ENCODE data around the gene ABLIM3. TPM values are rescaled to one million over a fixed set of nuclear protein-coding genes. Genes with fewer than 3 reads are reported as not detected.

The ABLIM3 gene
- total and polyA plus RNA-seq, 4 experiments from 2014 or later = not detected

DNA sequence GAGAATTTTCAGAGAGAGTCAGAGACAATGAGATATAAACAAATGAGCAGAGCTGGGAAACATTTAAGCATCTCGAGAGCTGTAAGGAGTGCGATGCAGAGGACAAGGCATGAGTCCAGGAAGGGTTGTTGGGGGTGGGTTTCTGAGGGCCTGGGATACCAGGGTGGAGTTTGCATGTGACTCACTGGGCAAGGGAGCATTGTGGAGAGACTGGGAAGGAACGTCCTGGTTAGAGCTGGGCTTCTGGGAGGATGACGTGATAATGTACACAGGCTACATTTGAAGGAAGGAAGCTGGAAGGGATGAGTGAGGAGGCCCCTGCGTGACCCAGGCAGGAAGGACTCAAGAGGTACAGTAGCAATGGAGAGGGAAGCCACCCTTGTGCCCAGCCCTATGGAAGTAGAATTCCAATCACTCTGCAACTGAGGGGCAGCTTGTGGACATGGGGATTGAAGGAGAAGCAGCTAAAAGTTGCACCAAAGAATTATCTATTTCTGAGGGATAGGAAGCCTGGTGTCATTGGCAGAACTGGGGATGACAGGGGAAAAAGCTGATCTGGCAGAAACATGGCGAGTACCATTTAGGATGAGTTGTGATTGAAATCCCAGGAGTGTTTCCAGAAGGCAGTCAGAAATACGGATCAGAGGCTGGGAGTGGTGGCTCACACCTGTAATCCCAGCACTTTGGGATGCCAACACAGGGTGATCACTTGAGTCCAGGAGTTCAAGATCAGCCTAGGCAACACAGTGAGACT lies 71.1 kb downstream of the ABLIM3 start:
- H3K4me1 ChIP-seq (ENCODE audit: insufficient read depth, low read length) = no peaks in the 10 kb centered on the region
- ChIA-PET CTCF (ENCODE audit: partially characterized antibody) (interaction anchor here (1.0 to 1.6 kb wide), 4 partner anchors 15 to 71 kb away, joined by 3 to 8 read pairs (median 3); partner anchors contain the start of gene ABLIM3), POLR2A (ENCODE audit: partially characterized antibody) (interaction anchor here (0.6 kb wide), 1 partner anchor 57 kb away, joined by 3 read pairs; no protein-coding TSS in a partner anchor)
- Mint-ChIP-seq H3K27me3 (no peaks in the 10 kb centered on the region), H3K9me3 (peaks cover 0 to 4% (median 0%) of the 10 kb centered on the region in 8 donors), H3K27ac (peak overlapping the region in 3 of 7 donors; percentile 25 to 70 (median 31)), H3K36me3 (no peaks in the 10 kb centered on the region), H3K4me1 (peaks cover 6 to 15% (median 11%) of the 10 kb centered on the region in 4 donors), H3K4me3 (no peak overlapping the region)
- intact Hi-C loops (cut with micrococcal nuclease) = no loop called here
- H3K4me3 ChIP-seq (ENCODE audit: low read length in 2 of 2) = no peak overlapping the region
- no peaks in the 10 kb centered on the region for H3K27me3 ChIP-seq (ENCODE audit: insufficient read depth, low read length)
- H3K27ac ChIP-seq (ENCODE audit: low read depth, low read length) = no peak overlapping the region
- DNase-seq = no peak
- H3K9me3 ChIP-seq (ENCODE audit: control insufficient read depth in 1 of 2, low read length in 2 of 2) = no peaks in the 10 kb centered on the region
- H3K36me3 ChIP-seq (ENCODE audit: insufficient read depth, low read length) = no peaks in the 10 kb centered on the region

DNA sequence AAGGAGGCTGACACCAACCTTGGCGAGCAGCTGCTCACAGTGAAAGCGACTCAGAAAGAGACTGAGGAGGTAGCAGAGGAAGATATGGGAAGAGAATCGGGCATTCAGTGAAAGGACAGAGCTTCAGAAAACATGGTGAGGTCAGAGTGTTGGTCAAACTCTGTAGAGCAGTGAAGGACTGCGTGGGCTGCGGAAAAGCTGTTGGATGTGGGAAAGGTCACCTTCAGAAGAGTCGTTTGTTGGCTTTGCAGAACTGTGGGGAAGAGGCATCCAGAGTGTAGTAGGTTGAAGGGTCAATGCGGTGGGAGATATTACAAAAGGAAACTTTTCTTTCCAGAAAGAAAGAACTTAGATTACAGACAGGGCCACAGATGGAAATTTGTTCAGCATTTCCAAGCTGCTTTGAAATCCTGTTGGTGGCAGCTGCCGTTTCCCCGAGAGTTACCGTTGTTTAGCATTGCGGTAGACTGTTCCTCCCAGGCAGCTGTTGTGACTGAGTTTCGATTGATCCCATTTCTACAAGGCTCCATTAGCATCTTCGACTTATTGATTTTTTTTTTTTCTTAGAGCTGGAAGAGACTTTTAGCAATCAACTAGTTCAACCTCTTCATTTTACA lies 72.1 kb downstream of the ABLIM3 start:
- Histone ChIP-seq H3K36me3 (ENCODE audit: insufficient read depth, low read length) (no peaks in the 10 kb centered on the region), H3K4me3 (ENCODE audit: low read length in 2 of 2) (no peak overlapping the region), H3K27ac (ENCODE audit: low read depth, low read length) (no peak overlapping the region), H3K27me3 (ENCODE audit: insufficient read depth, low read length) (no peaks in the 10 kb centered on the region), H3K4me1 (ENCODE audit: insufficient read depth, low read length) (no peaks in the 10 kb centered on the region), H3K9me3 (ENCODE audit: control insufficient read depth in 1 of 2, low read length in 2 of 2) (no peaks in the 10 kb centered on the region)
- ChIA-PET CTCF (ENCODE audit: partially characterized antibody) (interaction anchor here (1.0 to 1.6 kb wide), 4 partner anchors 8 to 72 kb away, joined by 3 to 8 read pairs (median 3); partner anchors contain the start of gene ABLIM3), POLR2A (ENCODE audit: partially characterized antibody) (no interaction called here)
- no peak for DNase-seq
- H3K27me3 Mint-ChIP-seq = no peaks in the 10 kb centered on the region
- H3K27ac Mint-ChIP-seq = no peak overlapping the region
- intact Hi-C loops (cut with micrococcal nuclease) = no loop called here
- no peak overlapping the region for H3K4me3 Mint-ChIP-seq
- no peaks in the 10 kb centered on the region for H3K36me3 Mint-ChIP-seq
- H3K4me1 Mint-ChIP-seq = peaks cover 6 to 15% (median 11%) of the 10 kb centered on the region in 4 donors
- peaks cover 0 to 4% (median 0%) of the 10 kb centered on the region in 8 donors for H3K9me3 Mint-ChIP-seq

- no peak overlapping the region for H3K27ac ChIP-seq (ENCODE audit: low read depth, low read length)
- ChIA-PET CTCF (ENCODE audit: partially characterized antibody) (no interaction called here), POLR2A (ENCODE audit: partially characterized antibody) (no interaction called here)
- H3K4me1 ChIP-seq (ENCODE audit: insufficient read depth, low read length) = no peaks in the 10 kb centered on the region
- Mint-ChIP-seq H3K27ac (no peak overlapping the region), H3K9me3 (peaks cover 0 to 4% (median 0%) of the 10 kb centered on the region in 8 donors), H3K36me3 (no peaks in the 10 kb centered on the region), H3K27me3 (no peaks in the 10 kb centered on the region), H3K4me1 (peaks cover 6 to 16% (median 13%) of the 10 kb centered on the region in 4 donors), H3K4me3 (no peak overlapping the region)
- H3K4me3 ChIP-seq (ENCODE audit: low read length in 2 of 2) = no peak overlapping the region
- DNase-seq = no peak
- intact Hi-C loops (cut with micrococcal nuclease) = no loop called here
- H3K36me3 ChIP-seq (ENCODE audit: insufficient read depth, low read length) = no peaks in the 10 kb centered on the region
- no peaks in the 10 kb centered on the region for H3K9me3 ChIP-seq (ENCODE audit: control insufficient read depth in 1 of 2, low read length in 2 of 2)
- no peaks in the 10 kb centered on the region for H3K27me3 ChIP-seq (ENCODE audit: insufficient read depth, low read length)
These were observed 74.3 kb downstream of the ABLIM3 start for GRCh38 chr5:149215478-149216090.

DNA sequence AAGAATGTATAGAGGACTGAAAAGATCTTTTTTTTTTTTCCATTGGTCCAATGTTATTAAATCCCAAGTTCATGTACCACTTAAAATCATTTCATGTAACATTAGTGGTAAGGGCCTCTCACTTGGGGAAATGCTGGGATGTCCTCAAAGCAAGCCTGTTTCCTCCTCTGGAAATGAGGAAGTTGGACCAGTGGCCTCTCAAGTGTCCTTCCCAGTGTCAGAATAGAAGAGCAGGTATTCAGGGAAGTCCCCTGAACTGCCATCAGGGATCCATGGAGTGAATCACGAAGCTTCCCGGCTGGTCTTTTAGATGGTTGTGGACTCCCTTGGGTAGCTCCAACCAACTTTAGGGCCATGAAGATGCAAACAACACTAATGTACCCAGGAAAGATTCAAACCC lies 75.2 kb downstream of the ABLIM3 start:
- no peak overlapping the region for H3K27ac Mint-ChIP-seq
- H3K36me3 ChIP-seq (ENCODE audit: insufficient read depth, low read length) = no peaks in the 10 kb centered on the region
- ChIA-PET CTCF (ENCODE audit: partially characterized antibody) (no interaction called here), POLR2A (ENCODE audit: partially characterized antibody) (no interaction called here)
- H3K36me3 Mint-ChIP-seq = no peaks in the 10 kb centered on the region
- H3K27me3 ChIP-seq (ENCODE audit: insufficient read depth, low read length) = no peaks in the 10 kb centered on the region
- H3K4me1 ChIP-seq (ENCODE audit: insufficient read depth, low read length) = no peaks in the 10 kb centered on the region
- peaks cover 6 to 12% (median 9%) of the 10 kb centered on the region in 4 donors for H3K4me1 Mint-ChIP-seq
- no peak overlapping the region for H3K4me3 ChIP-seq (ENCODE audit: low read length in 2 of 2)
- no peaks in the 10 kb centered on the region for H3K9me3 ChIP-seq (ENCODE audit: control insufficient read depth in 1 of 2, low read length in 2 of 2)
- no peak overlapping the region for H3K4me3 Mint-ChIP-seq
- peaks cover 0 to 2% (median 0%) of the 10 kb centered on the region in 8 donors for H3K9me3 Mint-ChIP-seq
- no peak for DNase-seq
- H3K27me3 Mint-ChIP-seq = no peaks in the 10 kb centered on the region
- intact Hi-C loops (cut with micrococcal nuclease) = no loop called here
- no peak overlapping the region for H3K27ac ChIP-seq (ENCODE audit: low read depth, low read length)

DNA sequence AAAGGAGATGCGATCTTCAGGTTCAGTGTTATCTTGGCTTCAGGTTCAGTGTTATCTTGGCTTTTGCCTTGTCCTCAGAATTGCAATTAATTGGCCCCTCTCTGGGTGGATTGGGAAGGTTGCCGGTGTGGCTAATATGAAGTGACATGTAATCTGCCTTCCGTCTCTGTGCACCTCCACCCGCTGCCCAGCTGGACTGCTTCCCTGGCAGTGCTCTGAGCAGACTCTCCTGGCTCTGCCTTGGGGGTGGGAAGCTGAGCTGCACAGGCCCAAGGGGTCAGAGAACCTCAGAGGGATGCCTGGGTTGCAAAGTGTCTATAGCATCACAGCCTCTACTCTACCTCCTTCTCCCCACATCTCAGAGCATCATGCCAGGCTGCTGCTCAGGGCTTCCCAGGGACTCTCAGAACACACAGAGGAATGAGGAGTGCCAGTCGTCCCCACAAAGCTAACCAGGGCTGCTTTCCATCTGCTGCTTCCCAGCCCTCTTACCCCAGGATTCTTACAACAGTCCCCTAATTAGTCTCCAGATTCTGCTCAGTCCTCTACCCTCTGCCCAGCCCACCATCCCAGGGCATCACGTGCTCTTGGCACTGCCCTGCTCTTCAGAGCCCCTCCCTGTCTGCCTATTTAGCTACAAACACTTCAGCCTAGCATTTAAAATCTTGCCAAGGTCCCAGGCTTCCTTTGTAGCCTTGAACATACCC lies 76.0 kb downstream of the ABLIM3 start:
- Mint-ChIP-seq H3K27ac (no peak overlapping the region), H3K4me3 (no peak overlapping the region), H3K4me1 (peaks cover 2 to 5% (median 3%) of the 10 kb centered on the region in 4 donors), H3K36me3 (no peaks in the 10 kb centered on the region), H3K9me3 (no peaks in the 10 kb centered on the region), H3K27me3 (no peaks in the 10 kb centered on the region)
- no peak for DNase-seq
- H3K9me3 ChIP-seq (ENCODE audit: control insufficient read depth in 1 of 2, low read length in 2 of 2) = no peaks in the 10 kb centered on the region
- intact Hi-C loops (cut with micrococcal nuclease) = no loop called here
- H3K36me3 ChIP-seq (ENCODE audit: insufficient read depth, low read length) = no peaks in the 10 kb centered on the region
- no peaks in the 10 kb centered on the region for H3K4me1 ChIP-seq (ENCODE audit: insufficient read depth, low read length)
- CTCF ChIA-PET (ENCODE audit: partially characterized antibody) = interaction anchor here (1.2 kb wide), 1 partner anchor 46 kb away, joined by 3 read pairs; no protein-coding TSS in a partner anchor
- H3K27ac ChIP-seq (ENCODE audit: low read depth, low read length) = no peak overlapping the region
- POLR2A ChIA-PET (ENCODE audit: partially characterized antibody) = interaction anchor here (1.3 kb wide), 1 partner anchor 21 kb away, joined by 3 read pairs; no protein-coding TSS in a partner anchor
- H3K4me3 ChIP-seq (ENCODE audit: low read length in 2 of 2) = no peak overlapping the region
- no peaks in the 10 kb centered on the region for H3K27me3 ChIP-seq (ENCODE audit: insufficient read depth, low read length)

DNA sequence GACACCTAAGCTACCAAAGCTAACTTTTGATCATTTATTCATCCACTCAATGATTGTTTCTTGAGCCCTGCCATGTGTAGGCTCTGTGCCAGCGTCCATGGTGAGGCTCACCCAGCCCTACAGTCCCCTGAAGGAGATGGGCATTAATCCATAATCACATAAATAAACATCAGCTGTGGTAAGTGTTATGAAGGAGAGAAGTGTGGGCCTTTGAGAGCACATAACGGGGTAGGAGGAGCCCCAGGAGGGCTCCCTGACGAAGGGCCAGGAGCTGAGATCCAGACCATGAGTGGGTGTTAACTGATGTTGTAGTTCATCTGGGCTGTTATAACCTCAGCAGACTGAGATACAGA lies 76.5 kb downstream of the ABLIM3 start:
- no peaks in the 10 kb centered on the region for H3K36me3 ChIP-seq (ENCODE audit: insufficient read depth, low read length)
- no peaks in the 10 kb centered on the region for H3K9me3 Mint-ChIP-seq
- H3K27ac ChIP-seq (ENCODE audit: low read depth, low read length) = no peak overlapping the region
- no peak overlapping the region for H3K4me3 ChIP-seq (ENCODE audit: low read length in 2 of 2)
- H3K36me3 Mint-ChIP-seq = no peaks in the 10 kb centered on the region
- no peaks in the 10 kb centered on the region for H3K4me1 ChIP-seq (ENCODE audit: insufficient read depth, low read length)
- intact Hi-C loops (cut with micrococcal nuclease) = no loop called here
- H3K4me3 Mint-ChIP-seq = no peak overlapping the region
- peaks cover 0 to 4% (median 0%) of the 10 kb centered on the region in 4 donors for H3K4me1 Mint-ChIP-seq
- ChIA-PET CTCF (ENCODE audit: partially characterized antibody) (interaction anchor here (1.2 kb wide), 1 partner anchor 46 kb away, joined by 3 read pairs; no protein-coding TSS in a partner anchor), POLR2A (ENCODE audit: partially characterized antibody) (interaction anchor here (1.3 kb wide), 1 partner anchor 22 kb away, joined by 3 read pairs; no protein-coding TSS in a partner anchor)
- DNase-seq = no peak
- no peak overlapping the region for H3K27ac Mint-ChIP-seq
- no peaks in the 10 kb centered on the region for H3K27me3 ChIP-seq (ENCODE audit: insufficient read depth, low read length)
- H3K9me3 ChIP-seq (ENCODE audit: control insufficient read depth in 1 of 2, low read length in 2 of 2) = no peaks in the 10 kb centered on the region
- no peaks in the 10 kb centered on the region for H3K27me3 Mint-ChIP-seq

- ChIA-PET POLR2A (ENCODE audit: partially characterized antibody) (no interaction called here), CTCF (ENCODE audit: partially characterized antibody) (no interaction called here)
These were observed 78.3 kb downstream of the ABLIM3 start for GRCh38 chr5:149219584-149219983.

More at GRCh38 chr5:149219584-149219983, 78.3 kb downstream of the ABLIM3 start:
- Mint-ChIP-seq H3K4me1 (peaks cover 0 to 4% (median 0%) of the 10 kb centered on the region in 4 donors), H3K4me3 (no peak overlapping the region), H3K27ac (no peak overlapping the region), H3K36me3 (no peaks in the 10 kb centered on the region), H3K27me3 (no peaks in the 10 kb centered on the region), H3K9me3 (no peaks in the 10 kb centered on the region)
- no peaks in the 10 kb centered on the region for H3K4me1 ChIP-seq (ENCODE audit: insufficient read depth, low read length)
- no peaks in the 10 kb centered on the region for H3K36me3 ChIP-seq (ENCODE audit: insufficient read depth, low read length)
- H3K9me3 ChIP-seq (ENCODE audit: control insufficient read depth in 1 of 2, low read length in 2 of 2) = no peaks in the 10 kb centered on the region
- intact Hi-C loops (cut with micrococcal nuclease) = no loop called here
- DNase-seq = no peak
- no peaks in the 10 kb centered on the region for H3K27me3 ChIP-seq (ENCODE audit: insufficient read depth, low read length)
- H3K27ac ChIP-seq (ENCODE audit: low read depth, low read length) = no peak overlapping the region
- H3K4me3 ChIP-seq (ENCODE audit: low read length in 2 of 2) = no peak overlapping the region

Data from CD4-positive, alpha-beta memory T cell (primary cell).